GM21515 (cell line): Measurements from ENCODE around the gene LAMA5.

Experiments
- ATAC-seq: cut with Tn5 transposase; IDR thresholded peaks from one replicate; pipeline ENCODE4 v1.9.1; 2021; ENCODE audit not compliant: unreplicated experiment

The LAMA5 gene

GRCh38 chr20:62404112-62404665 is 37.1 kb upstream of the LAMA5 start:
- ATAC-seq: no peak

GRCh38 chr20:62403331-62403730 is 36.2 kb upstream of the LAMA5 start:
- ATAC-seq: no peak

- ATAC-seq: no peak
These were observed 35.5 kb upstream of the LAMA5 start for GRCh38 chr20:62402456-62403150.

- no peak for ATAC-seq
These were observed 34.2 kb upstream of the LAMA5 start for GRCh38 chr20:62401331-62401779.

GRCh38 chr20:62400541-62400940 is 33.4 kb upstream of the LAMA5 start:
- no peak for ATAC-seq

GRCh38 chr20:62400021-62400420 is 32.9 kb upstream of the LAMA5 start:
- no peak for ATAC-seq

- ATAC-seq: no peak
These were observed 31.2 kb upstream of the LAMA5 start for GRCh38 chr20:62398120-62398821.

GRCh38 chr20:62396367-62397239 is 29.5 kb upstream of the LAMA5 start:
- no peak for ATAC-seq

GRCh38 chr20:62395311-62396242 is 28.5 kb upstream of the LAMA5 start:
- ATAC-seq: no peak

- no peak for ATAC-seq
These were observed 27.4 kb upstream of the LAMA5 start for GRCh38 chr20:62394248-62395245.

- no peak for ATAC-seq
These were observed 26.7 kb upstream of the LAMA5 start for GRCh38 chr20:62393830-62394229.

GRCh38 chr20:62393335-62393665 is 26.2 kb upstream of the LAMA5 start:
- ATAC-seq: no peak

GRCh38 chr20:62392621-62393334 is 25.7 kb upstream of the LAMA5 start:
- ATAC-seq: no peak

- no peak for ATAC-seq
These were observed 24.9 kb upstream of the LAMA5 start for GRCh38 chr20:62392077-62392418.

- no peak for ATAC-seq
These were observed 24.3 kb upstream of the LAMA5 start for GRCh38 chr20:62391165-62392076.

- ATAC-seq: no peak
These were observed 23.4 kb upstream of the LAMA5 start for GRCh38 chr20:62390317-62391164.
